Natural killer cell (primary cell): Measurements from ENCODE around the gene SPINK6. TPM values are rescaled to one million over a fixed set of nuclear protein-coding genes. Genes with fewer than 3 reads are reported as not detected.

Experiments
- ATAC-seq, 3 donors: fragments of 150-1000 bp in 2 of 3; fragments of 200-7000 bp in 1 of 3; cut with Tn5 transposase; 1 replicate in 1 of 3; 2 replicates in 2 of 3; pipeline ENCODE4 v1.10.0; 2021; ENCODE audit warnings: mild to moderate bottlenecking in 2 of 3, moderate library complexity in 2 of 3
- DNase-seq, 2 donors: peaks; one replicate each; pipeline versions ENCODE4 v3.0.0 to v3.0.0-alpha.2; 2013 to 2021; ENCODE audit warnings: mixed read lengths in 1 of 2
- H3K27ac ChIP-seq: one replicate; pipeline ENCODE4 v1.5.1; 2013; ENCODE audit warnings: mild to moderate bottlenecking, low read length
- H3K27me3 ChIP-seq: one replicate; pipeline ENCODE4 v1.6.1; 2013; ENCODE audit warnings: low read length; ENCODE audit not compliant: control insufficient read depth, insufficient read depth
- H3K36me3 ChIP-seq: one replicate; pipeline ENCODE4 v1.6.1; 2013; ENCODE audit warnings: low read length; ENCODE audit not compliant: control insufficient read depth, insufficient read depth
- H3K4me1 ChIP-seq: one replicate; pipeline ENCODE4 v1.6.1; 2013; ENCODE audit warnings: low read length; ENCODE audit not compliant: control insufficient read depth, insufficient read depth
- H3K4me3 ChIP-seq: one replicate; pipeline ENCODE4 v1.5.1; 2013; ENCODE audit warnings: low read length
- H3K9me3 ChIP-seq: one replicate; pipeline ENCODE4 v1.6.1; 2013; ENCODE audit warnings: low read length; ENCODE audit not compliant: control insufficient read depth, insufficient read depth
- H3K27ac Mint-ChIP-seq, 2 donors: one replicate each; pipeline ENCODE4 v1.8.0; 2022; ENCODE audit warnings: mild to moderate bottlenecking in 2 of 2, mixed read lengths in 2 of 2, moderate library complexity in 1 of 2
- H3K27me3 Mint-ChIP-seq, 2 donors: one replicate each; pipeline ENCODE4 v1.8.0; 2022; ENCODE audit warnings: low read depth in 2 of 2, mixed read lengths in 2 of 2
- H3K36me3 Mint-ChIP-seq: one replicate; pipeline ENCODE4 v1.8.0; 2022; ENCODE audit warnings: mixed read lengths
- H3K4me1 Mint-ChIP-seq, 2 donors: one replicate each; pipeline ENCODE4 v1.8.0; 2022; ENCODE audit warnings: mixed read lengths in 2 of 2
- H3K4me3 Mint-ChIP-seq: one replicate; pipeline ENCODE4 v1.8.0; 2022; ENCODE audit warnings: mild to moderate bottlenecking, moderate library complexity, mixed read lengths
- H3K9me3 Mint-ChIP-seq, 2 donors: one replicate each; pipeline ENCODE4 v1.8.0; 2022; ENCODE audit warnings: mixed read lengths in 2 of 2
- CTCF ChIP-seq: fragments of 200-600 bp; IDR thresholded peaks from one replicate; pipeline ENCODE4 v1.8.0; 2022; ENCODE audit warnings: antibody characterized with exemption
- WGBS: methylation state at CpG from one replicate; pipeline ENCODE4 v1.1.7; 2013; ENCODE audit warnings: missing lambda C conversion rate; ENCODE audit not compliant: insufficient coverage; 5-methylcytosine and 5-hydroxymethylcytosine counted together
- intact Hi-C: fragments of 100-400 bp; cut with micrococcal nuclease; formaldehyde crosslinking; loops from one replicate; pipeline ENCODE4 v1.14.2; 2022
- total RNA-seq, 4 donors: library from RNA; stranded (reverse); fragments of 120-200 nt in 1 of 4; gene quantifications; one replicate each; pipeline versions ENCODE4 v1.2.3 to v1.2.4, GENCODE V29; 2013 to 2022

The SPINK6 gene
- total RNA-seq, 3 donors from 2014 or later (not counting 1 experiment from before 2014, with no cell fraction given) = not detected

GRCh38 chr5:148177207-148177606 is 25.6 kb upstream of the SPINK6 start:
- ATAC-seq (no peak), DNase-seq (no peak)
- Histone ChIP-seq H3K4me1 (no peaks in the 10 kb centered on the region), H3K4me3 (no peak overlapping the region), H3K36me3 (no peaks in the 10 kb centered on the region), H3K27me3 (no peaks in the 10 kb centered on the region), H3K9me3 (no peaks in the 10 kb centered on the region), H3K27ac (no peak overlapping the region)
- Mint-ChIP-seq H3K27ac (no peak overlapping the region), H3K36me3 (no peaks in the 10 kb centered on the region), H3K4me3 (no peak overlapping the region), H3K9me3 (no peaks in the 10 kb centered on the region), H3K27me3 (peaks cover 0 to 13% of the 10 kb centered on the region in 2 donors), H3K4me1 (no peaks in the 10 kb centered on the region)
- no peak for TF ChIP-seq CTCF
- intact Hi-C loops = no loop called here
- WGBS = 0% methylated on average over 1 of the region's 1 CpG

- H3K4me1 Mint-ChIP-seq = no peaks in the 10 kb centered on the region
- intact Hi-C loops = loop anchor here (1.0 kb wide), 1 partner anchor 552 kb away; no protein-coding TSS in a partner anchor
- no peak overlapping the region for H3K27ac Mint-ChIP-seq
- H3K4me3 Mint-ChIP-seq = no peak overlapping the region
- H3K27ac ChIP-seq = no peak overlapping the region
- no peak for ATAC-seq
- H3K4me3 ChIP-seq = no peak overlapping the region
- DNase-seq = peak in 1 of 2 donors; percentile 69
- no peaks in the 10 kb centered on the region for H3K9me3 ChIP-seq
- peak; percentile 29 for TF ChIP-seq CTCF
- WGBS = 10% methylated on average over 1 of the region's 3 CpGs
- H3K4me1 ChIP-seq = no peaks in the 10 kb centered on the region
- peaks cover 0 to 8% of the 10 kb centered on the region in 2 donors for H3K27me3 Mint-ChIP-seq
- H3K36me3 Mint-ChIP-seq = no peaks in the 10 kb centered on the region
- H3K36me3 ChIP-seq = no peaks in the 10 kb centered on the region
- H3K27me3 ChIP-seq = no peaks in the 10 kb centered on the region
- no peaks in the 10 kb centered on the region for H3K9me3 Mint-ChIP-seq
These were observed 23.5 kb upstream of the SPINK6 start for GRCh38 chr5:148179234-148179824.

GRCh38 chr5:148186248-148187003 is 16.4 kb upstream of the SPINK6 start:
- H3K4me3 ChIP-seq = no peak overlapping the region
- H3K9me3 ChIP-seq = no peaks in the 10 kb centered on the region
- WGBS = no CpG with 5 or more reads among the region's 3 CpGs
- intact Hi-C loops = no loop called here
- peak in 1 of 3 donors; percentile 52 for ATAC-seq
- TF ChIP-seq CTCF = no peak
- Mint-ChIP-seq H3K27ac (no peak overlapping the region), H3K36me3 (no peaks in the 10 kb centered on the region), H3K4me3 (no peak overlapping the region), H3K4me1 (no peaks in the 10 kb centered on the region), H3K9me3 (no peaks in the 10 kb centered on the region), H3K27me3 (peaks cover 0 to 4% of the 10 kb centered on the region in 2 donors)
- DNase-seq = peak in 1 of 2 donors; percentile 8
- H3K27ac ChIP-seq = no peak overlapping the region
- no peaks in the 10 kb centered on the region for H3K4me1 ChIP-seq
- no peaks in the 10 kb centered on the region for H3K36me3 ChIP-seq
- no peaks in the 10 kb centered on the region for H3K27me3 ChIP-seq
